Measurements from ENCODE around the gene SUPT20HL1.

Gene SUPT20HL1

DNA sequence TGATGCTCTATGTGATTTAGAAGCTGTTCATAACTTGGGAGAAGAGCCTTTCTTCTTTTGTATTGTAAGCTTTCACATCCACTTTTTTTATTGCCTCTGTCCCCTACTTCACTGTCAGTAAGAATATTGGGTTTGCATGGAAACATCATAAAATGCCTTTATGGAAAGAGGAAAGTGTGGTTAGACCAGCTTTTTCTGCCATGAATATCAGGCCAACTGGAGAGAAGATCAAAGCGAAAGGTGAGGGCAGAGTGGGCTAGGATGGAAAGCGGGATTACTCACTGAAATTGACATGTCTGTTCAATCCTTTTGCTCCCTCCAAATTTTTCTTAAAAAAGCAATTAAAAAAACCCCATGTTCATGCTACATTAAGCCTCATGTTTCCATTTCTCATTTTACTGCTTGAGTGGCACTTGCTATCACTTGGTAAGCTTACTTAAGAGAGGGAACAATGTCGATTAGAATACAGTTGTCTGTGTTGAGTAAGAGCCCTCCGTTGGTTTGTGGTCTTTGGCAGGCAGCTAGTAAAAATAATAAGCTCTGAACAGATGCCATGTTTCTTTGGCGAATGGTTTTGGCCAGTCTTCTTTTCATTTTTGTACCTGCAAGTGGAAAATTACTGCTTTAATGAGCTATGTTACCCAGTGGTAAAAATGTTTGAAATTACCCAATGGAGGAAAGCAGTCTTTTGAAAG is 35.9 kb downstream of the SUPT20HL1 start:
- DNase-seq (ENCODE audit: low read depth in 2 of 2): no peak

DNA sequence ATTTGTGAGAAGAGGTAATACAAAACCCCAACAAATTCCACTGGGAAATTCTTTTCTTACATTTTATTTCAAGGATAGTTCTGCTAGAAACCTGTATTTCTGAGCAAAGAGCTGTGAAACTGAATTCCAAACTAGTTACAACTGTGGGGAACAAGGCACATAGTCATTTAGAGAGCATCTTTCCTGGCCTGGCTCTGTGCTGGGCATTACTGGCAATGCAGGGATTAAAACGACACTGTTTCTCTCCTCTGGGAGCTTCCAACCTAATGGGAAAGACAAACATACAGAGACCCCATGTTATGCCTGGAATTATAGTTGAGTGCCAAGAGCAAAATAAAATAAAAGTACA is 36.5 kb downstream of the SUPT20HL1 start:
- DNase-seq (ENCODE audit: low read depth in 2 of 2): no peak

DNA sequence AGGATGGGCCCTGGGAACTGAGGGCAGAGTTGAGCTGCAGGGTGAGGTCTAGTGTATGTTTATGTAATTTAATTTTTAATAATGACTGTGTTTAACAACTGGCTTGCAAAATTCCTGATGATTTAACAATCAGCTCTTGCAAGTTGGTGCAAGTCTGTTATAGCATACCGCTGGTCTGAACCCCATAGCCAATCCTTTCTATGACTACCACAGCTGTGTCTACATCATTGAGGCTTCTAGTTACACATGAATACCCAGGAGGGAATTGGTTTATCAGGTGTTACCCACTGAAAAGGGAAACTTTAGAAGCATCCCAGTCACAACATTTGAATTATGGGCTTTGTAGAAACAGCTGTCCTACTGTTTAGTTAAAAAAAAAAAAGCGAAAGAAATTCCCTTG is 38.3 kb downstream of the SUPT20HL1 start:
- DNase-seq (ENCODE audit: low read depth in 2 of 2): no peak

DNA sequence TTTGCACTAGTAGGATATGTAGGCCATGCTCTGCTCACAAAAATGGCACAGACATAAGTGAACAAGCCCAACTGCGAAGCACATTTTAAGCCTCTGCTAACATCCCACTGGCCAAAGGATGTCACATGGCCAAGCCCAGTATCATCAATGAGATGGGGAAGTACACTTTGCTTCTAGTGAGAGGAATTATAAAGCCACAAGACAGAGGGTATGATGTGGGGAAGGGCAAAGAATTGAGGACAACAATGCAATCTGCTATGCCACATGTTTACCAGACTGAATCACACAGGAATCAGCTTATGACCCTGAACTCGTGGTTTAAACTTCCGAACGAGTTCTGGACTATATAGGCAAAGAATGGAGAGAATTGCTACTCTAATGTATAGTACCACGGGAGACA is 39.1 kb downstream of the SUPT20HL1 start:
- DNase-seq (ENCODE audit: low read depth in 2 of 2): no peak

DNA sequence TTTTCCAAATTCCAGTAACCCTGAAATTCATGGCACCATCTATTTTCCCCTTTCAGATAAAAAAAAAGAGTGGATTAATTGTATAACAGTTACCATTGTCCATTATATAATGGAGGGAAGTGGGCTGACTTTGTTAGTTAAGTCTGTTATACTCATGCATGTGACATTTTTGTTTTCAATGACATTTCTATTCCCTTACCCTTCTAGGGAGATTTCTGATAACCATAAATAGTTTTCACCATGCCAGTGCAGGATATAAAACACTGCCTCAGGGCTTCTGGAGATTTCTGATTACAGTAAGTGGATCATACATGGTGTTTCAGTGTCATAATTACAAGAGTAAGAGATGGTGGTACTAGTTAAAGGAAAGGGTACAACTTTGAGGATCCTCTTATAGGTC is 45.5 kb downstream of the SUPT20HL1 start:
- DNase-seq (ENCODE audit: low read depth in 2 of 2): no peak
